Measurements from ENCODE around the gene ELN.
"Not testable (repeated sequence)": the region's sequence is repeated elsewhere in the genome, so short reads cannot be mapped to it uniquely, and the experiment has no call there.

The ELN gene

DNA sequence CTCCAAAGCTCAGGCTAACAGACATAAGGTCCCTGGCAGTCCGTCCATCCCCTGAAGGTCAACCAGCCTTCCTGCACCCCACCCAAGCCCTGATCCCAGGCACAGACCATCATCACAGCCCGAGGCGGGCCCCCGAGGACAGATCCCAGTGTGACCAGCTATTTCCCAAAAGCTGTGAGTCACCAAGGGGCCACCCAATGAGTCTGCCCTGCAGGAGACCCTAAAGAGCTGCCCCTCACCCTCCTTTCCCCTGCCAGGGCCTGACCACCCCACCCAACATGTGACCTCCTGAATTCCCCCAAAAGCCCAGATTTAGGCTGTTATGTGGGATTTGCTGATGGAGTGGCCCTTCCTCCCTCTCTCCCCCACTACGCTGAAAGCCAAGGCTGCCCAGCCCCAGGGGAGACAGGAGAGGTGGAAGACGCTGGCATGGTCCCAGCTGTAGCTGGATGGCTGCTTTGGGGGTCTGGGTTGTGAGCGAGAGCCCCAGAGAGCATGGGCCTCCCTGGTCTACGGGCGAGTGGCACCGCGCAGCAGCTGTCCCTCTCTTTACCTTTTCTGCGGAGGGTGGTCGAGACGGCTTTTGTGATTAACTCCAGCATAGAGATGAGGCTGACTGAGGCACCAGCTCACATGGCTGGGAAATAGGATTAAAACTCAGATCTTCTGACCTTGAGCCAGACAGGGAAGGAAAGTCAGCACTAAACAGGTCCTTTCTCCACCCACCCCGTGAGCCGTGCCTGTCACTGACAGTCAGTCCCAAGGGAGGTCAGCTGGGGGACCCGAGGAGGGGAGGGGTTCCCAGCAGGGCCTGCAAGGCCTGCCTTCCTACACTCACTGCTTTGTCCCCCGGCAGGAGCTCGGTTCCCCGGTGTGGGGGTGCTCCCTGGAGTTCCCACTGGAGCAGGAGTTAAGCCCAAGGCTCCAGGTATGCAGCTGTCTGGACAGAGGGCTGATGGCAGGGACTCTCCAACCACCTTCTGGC, 16.7 kb downstream of the ELN start:
- no peak for DNase-seq

DNA sequence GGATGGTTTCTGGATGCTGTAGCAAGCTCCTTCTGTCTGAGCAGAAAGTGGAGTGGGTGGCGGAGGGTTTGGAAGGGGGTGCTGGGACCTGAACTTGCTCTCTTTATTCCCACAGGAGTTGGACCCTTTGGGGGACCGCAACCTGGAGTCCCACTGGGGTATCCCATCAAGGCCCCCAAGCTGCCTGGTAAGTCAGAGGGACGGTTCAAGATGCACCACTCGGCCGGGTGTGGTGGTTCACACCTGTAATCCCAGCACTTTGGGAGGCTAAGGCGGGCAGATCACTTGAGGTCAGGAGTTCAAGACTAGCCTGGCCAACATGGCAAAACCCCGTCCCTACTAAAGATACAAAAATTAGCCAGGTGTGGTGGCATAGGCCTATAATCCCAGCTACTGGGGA, 18.6 kb downstream of the ELN start:
- not testable (repeated sequence) for DNase-seq

GRCh38 chr7:74047804-74048380, 19.9 kb downstream of the ELN start:
- DNase-seq, result no peak

DNA sequence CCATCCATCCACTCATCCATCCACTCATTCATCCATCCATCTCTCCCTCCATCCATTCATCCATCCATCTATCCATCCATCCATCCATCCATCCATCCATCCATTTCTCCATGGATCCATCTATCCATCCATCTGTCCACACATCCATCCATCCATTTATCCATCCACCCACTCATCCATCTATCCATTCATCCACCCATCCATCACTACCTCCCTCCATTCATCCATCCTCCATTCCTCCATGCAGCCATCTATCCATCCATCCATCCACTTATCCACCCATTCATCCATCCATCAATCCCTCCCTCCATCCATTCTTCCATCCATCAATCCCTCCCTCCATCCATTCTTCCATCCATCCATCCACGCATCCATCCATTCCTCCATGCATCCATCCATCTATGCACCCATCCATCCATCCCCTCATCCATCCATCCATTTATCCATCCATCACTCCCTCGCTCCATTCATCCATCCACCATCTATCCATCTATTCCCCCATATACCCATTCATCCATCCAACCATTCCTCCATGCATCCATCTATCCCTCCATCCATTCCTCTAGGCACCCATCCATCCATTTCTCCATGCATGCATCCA, 21.1 kb downstream of the ELN start:
- DNase-seq, result no peak

DNA sequence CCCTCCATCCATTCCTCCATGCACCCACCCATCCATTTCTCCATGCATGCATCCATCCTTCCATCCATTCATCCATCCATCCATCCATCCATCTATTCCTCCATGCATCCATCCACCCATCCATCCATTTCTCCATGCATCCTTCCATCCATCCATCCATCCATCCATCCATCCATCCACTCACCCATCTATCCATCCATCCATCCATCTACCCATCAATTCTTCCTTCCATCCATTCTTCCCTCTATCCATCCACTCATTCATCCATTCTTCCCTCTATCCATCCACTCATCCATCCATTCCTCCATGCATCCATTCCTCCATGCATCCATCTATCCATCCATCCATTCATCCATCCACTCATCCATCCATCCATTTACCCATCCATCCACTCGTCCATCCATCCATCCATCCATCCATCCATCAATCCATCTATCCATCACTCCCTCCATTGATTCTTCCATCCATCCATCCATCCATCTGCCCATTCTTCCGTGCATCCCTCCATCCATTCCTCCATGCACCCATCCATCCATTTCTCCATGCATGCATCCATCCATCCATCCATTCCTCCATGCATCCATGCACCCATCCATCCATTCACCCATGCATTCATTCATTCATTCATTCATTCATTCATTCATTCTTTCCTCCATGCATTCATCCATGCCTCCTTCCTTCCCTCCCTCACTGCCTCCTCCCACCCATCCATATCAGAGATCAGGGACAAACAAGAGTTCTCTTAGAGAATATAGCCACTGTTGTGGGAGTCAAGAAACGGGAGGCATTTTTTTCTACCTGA, 22.2 kb downstream of the ELN start:
- DNase-seq, result no peak

DNA sequence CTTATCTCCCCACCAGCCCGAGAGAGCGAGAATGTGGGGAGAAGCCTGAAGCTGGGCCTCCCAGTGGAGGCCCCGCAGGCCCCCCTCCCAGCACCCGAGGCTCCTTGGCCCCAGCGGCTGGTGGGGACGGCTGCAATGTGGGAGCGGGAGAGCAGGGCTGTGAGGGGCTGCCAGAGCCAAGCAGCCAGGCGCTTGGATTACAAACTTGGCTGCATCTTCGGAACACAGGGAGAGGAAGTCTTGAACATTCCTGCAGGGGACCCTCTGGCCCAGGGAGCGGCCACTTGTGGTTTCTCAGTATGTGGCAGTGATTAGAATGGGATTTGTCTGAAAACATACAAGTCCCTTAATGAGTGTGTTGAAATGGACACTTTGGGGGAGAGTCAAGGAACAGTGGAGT, 23.2 kb downstream of the ELN start:
- no peak for DNase-seq

GRCh38 chr7:74051629-74052410, 23.8 kb downstream of the ELN start:
- no peak for DNase-seq

DNA sequence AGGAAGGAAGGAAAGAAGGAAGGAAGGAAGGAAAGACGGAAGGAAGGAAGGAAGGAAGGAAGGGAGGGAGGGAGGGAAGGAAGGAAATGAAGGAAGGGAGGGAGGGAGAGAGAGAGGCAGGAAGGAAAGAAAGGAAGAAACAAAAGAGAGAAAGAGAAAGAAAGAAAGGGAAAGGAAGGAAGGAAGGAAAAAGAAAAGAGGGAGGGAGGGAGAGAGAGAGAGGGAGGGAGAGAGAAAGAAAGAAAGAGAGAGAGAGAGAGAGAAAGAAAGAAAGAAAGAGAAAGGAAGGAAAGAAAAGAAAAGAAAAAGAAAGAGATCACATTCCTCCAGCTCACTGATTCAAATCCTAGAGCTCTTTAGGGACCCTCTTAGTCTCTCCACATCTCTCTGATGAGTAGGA, 24.7 kb downstream of the ELN start:
- DNase-seq, result no peak

GRCh38 chr7:74053589-74054186, 25.7 kb downstream of the ELN start:
- no peak for DNase-seq

DNA sequence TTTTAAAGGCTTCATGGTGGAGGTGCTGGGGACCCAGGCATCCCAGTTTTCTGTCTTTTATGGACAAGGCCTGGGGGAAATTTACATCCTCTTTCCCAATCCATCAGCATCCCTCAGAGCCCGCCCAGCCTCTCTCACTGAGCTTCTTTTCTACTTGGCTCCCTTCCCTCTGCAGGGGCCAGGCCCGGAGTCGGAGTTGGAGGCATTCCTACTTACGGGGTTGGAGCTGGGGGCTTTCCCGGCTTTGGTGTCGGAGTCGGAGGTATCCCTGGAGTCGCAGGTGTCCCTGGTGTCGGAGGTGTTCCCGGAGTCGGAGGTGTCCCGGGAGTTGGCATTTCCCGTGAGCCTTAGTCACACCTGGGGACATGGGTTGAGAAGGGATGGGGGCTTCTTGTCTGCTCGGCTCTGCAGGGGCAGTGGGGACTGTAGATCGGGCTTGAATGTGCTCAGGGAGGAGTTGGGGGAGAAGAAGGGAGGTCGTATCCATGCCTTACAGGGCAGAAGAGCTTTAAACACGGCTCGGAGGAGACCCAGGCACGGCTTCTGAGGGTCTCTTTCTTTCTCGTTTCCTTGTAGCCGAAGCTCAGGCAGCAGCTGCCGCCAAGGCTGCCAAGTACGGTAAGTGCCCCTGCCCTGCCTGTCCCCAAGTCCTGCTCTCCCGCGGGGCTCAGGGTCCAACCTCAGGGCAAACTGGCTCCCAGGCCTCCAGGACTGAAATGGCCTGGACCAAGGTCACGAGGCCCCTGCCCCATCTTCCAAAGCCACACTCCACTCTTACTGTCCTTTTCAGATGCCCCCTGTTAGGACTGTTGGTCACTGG, 28.3 kb downstream of the ELN start:
- no peak for DNase-seq

GRCh38 chr7:74057216-74057925, 29.4 kb downstream of the ELN start:
- DNase-seq, result no peak

DNA sequence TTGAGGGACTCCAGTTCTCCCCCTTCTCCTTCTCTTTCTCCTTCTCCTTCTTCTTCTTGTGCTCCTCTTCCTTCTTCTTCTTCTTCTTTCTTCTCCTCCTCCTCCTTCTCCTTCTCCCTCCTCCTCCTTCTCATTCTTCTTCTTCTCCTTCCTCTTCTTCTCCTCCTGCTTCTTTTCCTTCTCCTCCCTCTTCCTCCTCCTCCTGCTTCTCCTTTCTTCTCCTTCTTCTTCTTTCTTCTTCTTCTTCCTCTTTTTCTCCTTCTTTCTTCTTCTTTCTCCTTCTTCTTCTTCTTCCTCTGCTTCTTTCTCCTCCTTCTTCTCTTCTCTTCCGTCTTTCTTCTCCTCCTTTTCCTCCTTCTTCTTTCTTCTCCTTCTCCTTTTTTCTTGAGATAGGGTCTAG, 30.0 kb downstream of the ELN start:
- no peak for DNase-seq

DNA sequence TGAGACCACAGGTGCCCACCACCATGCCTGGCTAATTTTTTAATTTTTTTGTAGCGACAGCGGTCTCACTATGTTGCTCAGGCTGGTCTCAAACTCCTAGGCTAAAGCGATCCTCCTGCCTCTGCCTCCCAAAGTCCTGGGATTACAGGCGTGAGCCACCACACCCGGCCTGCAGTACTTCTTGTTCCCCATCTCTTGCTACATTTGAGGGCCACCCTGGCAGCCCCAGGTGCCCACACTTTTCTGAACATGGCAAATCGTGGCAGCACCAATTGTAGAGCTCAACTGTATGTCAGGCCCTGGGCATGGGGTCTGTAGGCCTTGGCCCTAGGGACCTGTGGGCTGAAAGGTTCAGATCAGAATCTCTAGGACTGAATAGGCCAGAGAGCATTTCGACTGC, 30.5 kb downstream of the ELN start:
- DNase-seq, result no peak

DNA sequence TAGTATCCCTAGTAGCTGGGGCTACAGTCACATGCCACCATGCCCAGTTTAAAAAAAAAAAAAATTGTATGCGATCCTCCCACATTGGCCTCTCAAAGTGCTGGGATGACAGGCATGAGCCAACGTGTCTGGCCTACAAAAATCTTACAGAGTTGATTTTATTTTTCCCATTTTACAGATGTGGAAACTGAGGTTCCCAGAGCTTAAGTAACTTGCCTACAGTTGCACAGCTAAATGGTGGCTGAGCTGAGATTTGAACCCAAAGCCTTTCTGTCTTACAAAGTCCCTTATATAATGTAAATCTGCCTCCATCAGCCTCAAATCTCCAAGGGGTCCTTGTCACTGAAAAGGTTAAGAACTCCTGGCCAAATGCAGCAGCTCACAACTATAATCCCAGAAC, 31.1 kb downstream of the ELN start:
- no peak for DNase-seq

DNA sequence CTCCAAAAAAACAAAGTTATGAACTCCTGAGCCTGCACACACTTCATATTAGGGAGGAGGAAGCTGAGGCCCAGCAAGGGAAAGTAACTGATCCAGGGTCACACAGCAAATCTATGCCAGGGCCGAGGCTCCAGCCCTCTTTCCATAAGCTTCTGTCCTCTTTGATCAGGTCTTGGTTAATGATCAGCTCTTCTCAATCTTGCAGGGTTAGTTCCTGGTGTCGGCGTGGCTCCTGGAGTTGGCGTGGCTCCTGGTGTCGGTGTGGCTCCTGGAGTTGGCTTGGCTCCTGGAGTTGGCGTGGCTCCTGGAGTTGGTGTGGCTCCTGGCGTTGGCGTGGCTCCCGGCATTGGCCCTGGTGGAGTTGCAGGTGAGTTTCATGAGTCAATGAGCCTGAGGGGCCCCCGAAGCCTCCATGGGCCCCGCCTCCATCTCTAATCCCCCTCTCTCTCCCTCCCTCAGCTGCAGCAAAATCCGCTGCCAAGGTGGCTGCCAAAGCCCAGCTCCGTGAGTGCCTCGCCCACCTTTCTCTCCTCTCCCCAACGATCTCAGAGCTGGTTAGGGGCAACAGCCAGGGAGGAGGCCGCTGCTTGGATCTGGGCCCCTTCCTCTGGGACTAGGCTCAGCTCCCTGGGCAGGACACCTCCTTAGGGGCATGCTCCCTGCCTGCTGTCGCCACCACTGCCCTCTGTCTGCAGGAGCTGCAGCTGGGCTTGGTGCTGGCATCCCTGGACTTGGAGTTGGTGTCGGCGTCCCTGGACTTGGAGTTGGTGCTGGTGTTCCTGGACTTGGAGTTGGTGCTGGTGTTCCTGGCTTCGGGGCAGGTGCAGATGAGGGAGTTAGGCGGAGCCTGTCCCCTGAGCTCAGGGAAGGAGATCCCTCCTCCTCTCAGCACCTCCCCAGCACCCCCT, 32.0 kb downstream of the ELN start:
- DNase-seq, result no peak

GRCh38 chr7:74061840-74062539, 34.0 kb downstream of the ELN start:
- DNase-seq, result peak; percentile 79

GRCh38 chr7:74063223-74063641, 35.3 kb downstream of the ELN start:
- no peak for DNase-seq

DNA sequence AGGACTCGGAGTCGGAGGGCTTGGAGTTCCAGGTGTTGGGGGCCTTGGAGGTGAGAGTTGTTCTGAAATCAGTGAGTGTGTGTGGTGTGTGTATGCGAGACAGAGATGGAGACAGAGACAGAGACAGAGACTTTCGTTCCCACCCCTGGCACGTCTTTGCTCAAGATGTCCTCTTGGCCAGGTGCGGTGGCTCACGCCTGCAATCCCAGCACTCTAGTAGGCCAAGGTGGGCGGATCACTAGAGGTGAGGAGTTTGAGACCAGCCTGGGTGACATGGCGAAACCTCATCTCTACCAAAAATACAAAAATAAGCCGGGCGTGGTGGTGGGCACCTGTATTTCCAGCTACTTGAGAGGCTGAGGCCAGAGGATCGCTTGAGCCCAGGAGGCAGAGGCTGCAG, 35.7 kb downstream of the ELN start:
- no peak for DNase-seq

DNA sequence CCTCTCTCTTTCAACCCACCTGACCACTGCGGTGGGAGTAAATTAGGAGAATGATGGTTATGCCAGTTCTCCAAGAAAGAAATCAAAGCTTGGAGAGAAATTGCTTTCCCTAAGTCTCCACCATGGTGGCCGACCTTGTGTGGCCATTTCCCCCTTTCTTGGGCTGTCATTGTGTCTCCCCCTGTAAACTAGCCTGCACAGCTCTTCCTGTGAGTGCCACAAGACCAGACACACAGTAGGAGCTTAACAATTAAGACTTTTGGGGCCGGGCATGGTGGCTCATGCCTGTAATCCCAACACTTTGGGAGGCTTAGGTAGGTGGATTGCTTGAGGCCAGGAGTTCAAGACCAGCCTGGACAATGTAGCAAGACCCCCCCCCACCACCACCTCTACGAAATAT, 36.7 kb downstream of the ELN start:
- DNase-seq, result no peak
